Uterus (tissue), 4 donors: ENCODE results near the gene TTC3. TPM values are rescaled to one million over a fixed set of nuclear protein-coding genes. Genes with fewer than 3 reads are reported as not detected.

ENCODE experiments used
- DNase-seq, 2 donors: peaks; one replicate each; pipeline ENCODE4 v3.0.0-alpha.2; 2019 to 2020
- H3K27ac ChIP-seq, 2 donors: fragments of 200-600 bp; sonication (generic); 1 replicate in 1 of 2; 2 replicates in 1 of 2; pipeline ENCODE4 v1.5.1; 2016 to 2018
- H3K27me3 ChIP-seq, 2 donors: fragments of 200-600 bp; sonication (generic); one replicate each; pipeline ENCODE4 v1.5.1; 2018 to 2019; ENCODE audit warnings: control low read depth in 1 of 2
- H3K36me3 ChIP-seq, 2 donors: fragments of 200-600 bp; sonication (generic); one replicate each; pipeline ENCODE4 v1.5.1; 2019; ENCODE audit warnings: control low read depth in 1 of 2
- H3K4me1 ChIP-seq, 2 donors: fragments of 200-600 bp; sonication (generic); one replicate each; pipeline ENCODE4 v1.5.1; 2018 to 2019; ENCODE audit warnings: control low read depth in 1 of 2
- H3K4me3 ChIP-seq, 2 donors: fragments of 200-600 bp; sonication (generic); 1 replicate in 1 of 2; 2 replicates in 1 of 2; pipeline ENCODE4 v1.5.1; 2018 to 2019; ENCODE audit warnings: mild to moderate bottlenecking in 1 of 2
- H3K9me3 ChIP-seq, 2 donors: fragments of 200-600 bp; sonication (generic); one replicate each; pipeline ENCODE4 v1.5.1; 2019; ENCODE audit warnings: control low read depth in 1 of 2
- POLR2A ChIP-seq, 2 donors: fragments of 450-650 bp; IDR thresholded peaks; one replicate each; pipeline ENCODE4 v1.6.1; 2016; ENCODE audit warnings: antibody characterized with exemption in 2 of 2, mild to moderate bottlenecking in 1 of 2, moderate library complexity in 1 of 2
- intact Hi-C: fragments of 100-400 bp; cut with DNase I; formaldehyde crosslinking; loops from one replicate; pipeline ENCODE4 v1.15.1; 2023; ENCODE audit warnings: low total_unique reads
- total RNA-seq, 4 donors: library from RNA; depleted of rRNA in 3 of 4; stranded (reverse); fragments of >200 nt in 3 of 4; gene quantifications; one replicate each; pipeline versions ENCODE4 v1.1.0 to v1.2.4, GENCODE V29; 2014 to 2023
- TF ChIP-seq, protein P1 (sequence below), 4 experiments: fragments of 200-600 bp in 2 of 4; fragments of 450-650 bp in 2 of 4; sonication (generic) in 2 of 4; IDR thresholded peaks; one replicate each; pipeline ENCODE4 v1.5.1; 2016 to 2019; ENCODE audit warnings: antibody characterized with exemption in 4 of 4, mild to moderate bottlenecking in 2 of 4, moderate library complexity in 1 of 4
- donor health status: DM: yes; HTN: yes; CAD: no.

TTC3 gene
- total RNA-seq, 4 donors from 2014 or later, result 104 to 522 (median 193) TPM

DNA sequence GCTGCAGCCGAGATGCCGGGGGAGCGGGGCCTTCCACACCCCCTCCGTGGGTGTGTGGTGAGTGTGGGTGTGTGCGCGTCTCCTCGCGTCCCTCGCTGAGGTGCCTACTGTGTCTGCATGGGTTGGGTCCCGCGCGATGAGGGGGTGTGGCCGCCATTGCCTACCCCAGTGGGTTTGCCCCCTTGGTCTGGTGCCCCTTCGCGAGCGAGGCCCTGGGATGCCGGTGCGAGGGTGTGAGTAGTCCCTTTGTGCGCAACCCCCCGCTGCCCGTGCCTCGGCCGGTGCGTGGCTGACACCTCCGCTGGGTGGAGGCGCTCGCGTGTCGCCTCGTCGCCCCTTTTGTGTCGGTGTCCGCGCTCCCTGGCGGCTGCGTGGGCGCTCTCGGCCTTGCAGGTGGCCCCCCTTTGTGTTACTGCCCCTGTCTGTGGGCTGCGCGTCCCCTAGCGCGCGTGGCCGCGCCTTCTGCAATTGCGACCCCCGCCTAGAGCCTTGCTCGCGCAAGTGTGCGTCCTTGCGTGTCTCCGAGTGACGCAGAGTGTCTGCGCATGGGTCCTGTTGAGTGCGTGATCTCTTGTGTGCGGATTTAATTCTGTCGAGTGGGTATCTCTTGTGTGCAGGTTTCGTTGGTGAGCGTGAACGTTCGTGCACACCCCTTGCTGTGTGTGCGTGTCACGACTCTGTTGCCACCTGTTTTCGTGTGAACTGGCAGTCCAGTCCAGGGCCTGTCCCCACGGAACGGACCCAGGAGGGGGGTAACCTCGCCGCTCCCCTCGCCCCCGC lies 553 bp downstream of the TTC3 start:
- intact Hi-C loops, result no loop called here
- H3K4me1 ChIP-seq, result no peaks in the 10 kb centered on the region
- peaks cover 0 to under 1% of the 10 kb centered on the region in 2 donors for H3K9me3 ChIP-seq
- H3K4me3 ChIP-seq, result peak overlapping the region; percentile 72 to 84
- H3K27me3 ChIP-seq, result no peaks in the 10 kb centered on the region
- TF ChIP-seq, protein P1, sequence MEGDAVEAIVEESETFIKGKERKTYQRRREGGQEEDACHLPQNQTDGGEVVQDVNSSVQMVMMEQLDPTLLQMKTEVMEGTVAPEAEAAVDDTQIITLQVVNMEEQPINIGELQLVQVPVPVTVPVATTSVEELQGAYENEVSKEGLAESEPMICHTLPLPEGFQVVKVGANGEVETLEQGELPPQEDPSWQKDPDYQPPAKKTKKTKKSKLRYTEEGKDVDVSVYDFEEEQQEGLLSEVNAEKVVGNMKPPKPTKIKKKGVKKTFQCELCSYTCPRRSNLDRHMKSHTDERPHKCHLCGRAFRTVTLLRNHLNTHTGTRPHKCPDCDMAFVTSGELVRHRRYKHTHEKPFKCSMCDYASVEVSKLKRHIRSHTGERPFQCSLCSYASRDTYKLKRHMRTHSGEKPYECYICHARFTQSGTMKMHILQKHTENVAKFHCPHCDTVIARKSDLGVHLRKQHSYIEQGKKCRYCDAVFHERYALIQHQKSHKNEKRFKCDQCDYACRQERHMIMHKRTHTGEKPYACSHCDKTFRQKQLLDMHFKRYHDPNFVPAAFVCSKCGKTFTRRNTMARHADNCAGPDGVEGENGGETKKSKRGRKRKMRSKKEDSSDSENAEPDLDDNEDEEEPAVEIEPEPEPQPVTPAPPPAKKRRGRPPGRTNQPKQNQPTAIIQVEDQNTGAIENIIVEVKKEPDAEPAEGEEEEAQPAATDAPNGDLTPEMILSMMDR (IDR thresholded peaks at IDR 0.05), result peak in 2 of 4 experiments; percentile 3 to 10
- TF ChIP-seq POLR2A (IDR thresholded peaks at IDR 0.05), result no peak
- H3K27ac ChIP-seq, result peak overlapping the region; percentile 97 to 98
- no peaks in the 10 kb centered on the region for H3K36me3 ChIP-seq
- peak in 1 of 2 donors; percentile 59 for DNase-seq

DNA sequence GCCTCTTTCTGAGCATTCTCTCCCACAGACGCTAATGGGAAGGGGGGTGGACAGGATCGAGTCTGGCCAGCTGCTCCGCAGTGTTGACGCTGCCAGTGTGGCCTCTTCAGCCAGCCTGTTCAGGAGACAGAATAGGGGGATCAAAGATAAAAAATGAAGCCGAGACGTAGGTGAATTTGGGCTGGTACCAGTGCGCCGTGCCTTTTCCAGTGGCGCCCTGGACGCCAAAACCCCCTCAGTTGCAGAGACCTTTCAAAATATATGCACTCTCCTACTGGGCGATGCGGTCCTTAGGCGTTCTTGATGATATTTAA lies 1.1 kb downstream of the TTC3 start:
- intact Hi-C loops, result no loop called here

DNA sequence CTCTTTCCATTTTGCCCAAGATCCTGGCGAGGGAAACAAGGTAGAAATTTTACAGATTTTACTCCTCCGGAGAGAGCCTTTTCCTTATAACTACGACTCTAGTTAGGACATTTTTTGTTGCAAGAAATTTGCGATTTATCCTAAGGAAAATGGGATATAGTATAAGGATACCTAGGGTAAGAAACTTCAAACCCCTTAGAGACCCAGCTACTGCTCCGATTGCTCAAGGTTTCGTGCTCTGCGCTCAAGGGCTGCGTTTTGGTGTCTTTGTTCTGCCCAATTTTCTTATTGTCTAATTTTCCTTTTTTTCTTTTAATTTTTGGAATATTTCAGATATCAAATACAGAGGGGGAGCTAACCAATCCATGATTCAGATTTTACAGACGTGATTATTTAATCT lies 1.5 kb downstream of the TTC3 start:
- TF ChIP-seq POLR2A (IDR thresholded peaks at IDR 0.05), result no peak
- TF ChIP-seq, protein P1 (IDR thresholded peaks at IDR 0.05), result no peak
- Histone ChIP-seq H3K4me3 (peak overlapping the region; percentile 72 to 84), H3K36me3 (no peaks in the 10 kb centered on the region), H3K27me3 (no peaks in the 10 kb centered on the region), H3K9me3 (peaks cover 0 to 3% of the 10 kb centered on the region in 2 donors), H3K27ac (peak overlapping the region; percentile 97 to 98), H3K4me1 (no peaks in the 10 kb centered on the region)
- DNase-seq, result no peak
- intact Hi-C loops, result no loop called here

More for the DNA sequence above, 1.1 kb downstream of the TTC3 start:
- no peaks in the 10 kb centered on the region for H3K4me1 ChIP-seq
- TF ChIP-seq, protein P1 (IDR thresholded peaks at IDR 0.05), result no peak
- TF ChIP-seq POLR2A (IDR thresholded peaks at IDR 0.05), result no peak
- H3K36me3 ChIP-seq, result no peaks in the 10 kb centered on the region
- H3K27me3 ChIP-seq, result no peaks in the 10 kb centered on the region
- peak overlapping the region; percentile 72 to 84 for H3K4me3 ChIP-seq
- peak overlapping the region; percentile 97 to 98 for H3K27ac ChIP-seq
- DNase-seq, result no peak
- H3K9me3 ChIP-seq, result peaks cover 0 to 3% of the 10 kb centered on the region in 2 donors

DNA sequence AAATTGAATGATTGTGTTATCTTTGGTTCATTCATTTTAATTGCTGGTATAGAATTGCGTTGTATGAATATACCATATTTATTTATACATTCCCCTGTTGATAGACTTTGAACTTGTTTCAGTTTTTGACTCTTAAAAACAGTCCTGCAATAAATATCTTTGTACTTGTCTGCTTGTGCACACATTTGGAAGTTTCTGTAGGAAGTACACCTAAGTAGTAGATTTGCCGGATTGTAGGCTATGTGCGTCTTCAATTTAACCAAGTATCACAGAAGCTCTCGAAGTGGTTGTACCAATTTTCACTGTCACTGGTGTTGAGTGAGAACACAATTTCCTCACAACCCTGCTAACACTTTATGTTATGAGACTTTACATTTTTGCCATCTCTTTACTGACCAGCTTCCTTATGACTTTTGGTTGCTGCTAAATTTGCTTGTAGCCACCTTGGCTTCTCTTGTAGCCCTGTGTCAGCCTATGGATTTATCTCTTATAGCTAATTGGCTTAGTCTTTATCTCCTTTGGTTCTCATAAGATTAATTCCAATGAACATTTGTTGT lies 2.2 kb downstream of the TTC3 start:
- DNase-seq, result no peak
- peaks cover 0 to 3% of the 10 kb centered on the region in 2 donors for H3K9me3 ChIP-seq
- TF ChIP-seq, protein P1 (IDR thresholded peaks at IDR 0.05), result no peak
- TF ChIP-seq POLR2A (IDR thresholded peaks at IDR 0.05), result no peak
- H3K4me3 ChIP-seq, result no peak overlapping the region
- H3K36me3 ChIP-seq, result no peaks in the 10 kb centered on the region
- no peak overlapping the region for H3K27ac ChIP-seq
- intact Hi-C loops, result no loop called here
- H3K27me3 ChIP-seq, result no peaks in the 10 kb centered on the region
- no peaks in the 10 kb centered on the region for H3K4me1 ChIP-seq

DNA sequence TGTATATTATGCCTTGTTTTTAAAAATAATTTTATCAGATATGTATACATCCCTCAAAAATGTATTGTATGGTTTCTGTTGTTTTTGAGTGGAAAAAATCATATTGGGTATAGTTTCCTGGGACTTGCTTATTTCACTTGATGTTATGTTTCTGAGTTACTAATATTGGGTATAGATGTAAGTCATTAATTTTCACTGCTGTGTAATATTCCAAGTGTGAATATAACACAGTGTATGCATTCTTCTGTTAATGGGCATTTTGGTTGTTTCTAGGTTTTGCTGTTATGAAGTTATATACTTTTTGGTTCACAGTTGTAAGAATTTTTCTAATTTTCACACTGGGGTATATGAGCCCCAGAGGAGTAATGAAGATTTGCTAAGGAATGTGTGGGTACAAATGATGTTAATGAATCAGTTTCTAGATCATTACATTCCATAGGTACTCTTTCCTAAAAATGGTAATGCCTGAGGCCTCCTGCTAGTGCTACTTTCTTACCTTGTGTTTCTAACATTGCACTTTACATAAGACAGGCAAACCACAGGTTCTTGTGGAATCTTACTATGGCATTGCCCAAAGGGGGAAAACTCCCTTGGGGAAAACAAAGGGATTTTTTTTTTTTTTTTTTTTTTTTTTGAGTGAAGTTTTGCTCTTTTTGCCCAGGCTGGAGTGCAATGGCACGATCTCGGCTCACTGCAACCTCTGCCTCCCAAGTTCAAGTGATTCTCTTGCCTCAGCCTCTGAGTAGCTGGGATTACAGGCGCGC lies 3.2 kb downstream of the TTC3 start:
- Histone ChIP-seq H3K9me3 (peaks cover 0 to 3% of the 10 kb centered on the region in 2 donors), H3K4me3 (no peak overlapping the region), H3K27ac (no peak overlapping the region), H3K4me1 (no peaks in the 10 kb centered on the region), H3K36me3 (no peaks in the 10 kb centered on the region), H3K27me3 (no peaks in the 10 kb centered on the region)
- DNase-seq, result no peak
- TF ChIP-seq POLR2A (IDR thresholded peaks at IDR 0.05), result no peak
- TF ChIP-seq, protein P1 (IDR thresholded peaks at IDR 0.05), result no peak
- intact Hi-C loops, result no loop called here
